ENCODE results near the gene BCOR. TPM values are rescaled to one million over a fixed set of nuclear protein-coding genes. Genes with fewer than 3 reads are reported as not detected.

Gene BCOR
- total and polyA plus RNA-seq, 2 of the 13 experiments (the other 11 are each of a cell fraction or from before 2014, with no cell fraction given) = 14.3 to 15.2 TPM

GRCh38 chrX:40105835-40106675 is 8.3 kb upstream of the BCOR start (continued):
- TF ChIP-seq EP300 (IDR thresholded peaks at IDR 0.05; ENCODE audit: low read depth in 2 of 2, low read length in 2 of 2) = no peak
- no peak for TF ChIP-seq EP300 (CRISPR knock-in tag; IDR thresholded peaks at IDR 0.05; ENCODE audit: borderline replicate concordance)
- no peak for TF ChIP-seq RFX5 (IDR thresholded peaks at IDR 0.05; ENCODE audit: low read depth, low read length)
- TF ChIP-seq, protein P1, sequence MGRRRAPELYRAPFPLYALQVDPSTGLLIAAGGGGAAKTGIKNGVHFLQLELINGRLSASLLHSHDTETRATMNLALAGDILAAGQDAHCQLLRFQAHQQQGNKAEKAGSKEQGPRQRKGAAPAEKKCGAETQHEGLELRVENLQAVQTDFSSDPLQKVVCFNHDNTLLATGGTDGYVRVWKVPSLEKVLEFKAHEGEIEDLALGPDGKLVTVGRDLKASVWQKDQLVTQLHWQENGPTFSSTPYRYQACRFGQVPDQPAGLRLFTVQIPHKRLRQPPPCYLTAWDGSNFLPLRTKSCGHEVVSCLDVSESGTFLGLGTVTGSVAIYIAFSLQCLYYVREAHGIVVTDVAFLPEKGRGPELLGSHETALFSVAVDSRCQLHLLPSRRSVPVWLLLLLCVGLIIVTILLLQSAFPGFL (CRISPR knock-in tag; IDR thresholded peaks at IDR 0.05) = no peak
- no peak for TF ChIP-seq KDM3A (CRISPR knock-in tag; IDR thresholded peaks at IDR 0.05; ENCODE audit: low read depth)
- TF ChIP-seq ATF6 (CRISPR knock-in tag; conservative IDR thresholded peaks at IDR 0.05) = no peak
- TF ChIP-seq, protein P2, sequence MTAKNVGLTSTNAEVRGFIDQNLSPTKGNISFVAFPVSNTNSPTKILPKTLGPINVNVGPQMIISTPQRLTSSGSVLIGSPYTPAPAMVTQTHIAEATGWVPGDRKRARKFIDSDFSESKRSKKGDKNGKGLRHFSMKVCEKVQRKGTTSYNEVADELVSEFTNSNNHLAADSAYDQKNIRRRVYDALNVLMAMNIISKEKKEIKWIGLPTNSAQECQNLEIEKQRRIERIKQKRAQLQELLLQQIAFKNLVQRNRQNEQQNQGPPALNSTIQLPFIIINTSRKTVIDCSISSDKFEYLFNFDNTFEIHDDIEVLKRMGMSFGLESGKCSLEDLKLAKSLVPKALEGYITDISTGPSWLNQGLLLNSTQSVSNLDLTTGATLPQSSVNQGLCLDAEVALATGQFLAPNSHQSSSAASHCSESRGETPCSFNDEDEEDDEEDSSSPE (CRISPR knock-in tag; IDR thresholded peaks at IDR 0.05) = no peak
- TF ChIP-seq ZNF562 (CRISPR knock-in tag; IDR thresholded peaks at IDR 0.05; ENCODE audit: borderline replicate concordance) = no peak
- peak; percentile 19; the same call in 1 of the 2 replicates for TF ChIP-seq ETV5 (CRISPR knock-in tag; IDR thresholded peaks at IDR 0.05; ENCODE audit: borderline replicate concordance)
- TF ChIP-seq SMARCE1 (IDR thresholded peaks at IDR 0.05; ENCODE audit: borderline replicate concordance) = no peak
- peak; percentile 14; the same call in 1 of the 2 replicates for TF ChIP-seq ZFX (CRISPR knock-in tag; IDR thresholded peaks at IDR 0.05; ENCODE audit: low read depth)
- no peak for TF ChIP-seq FOXA1 (IDR thresholded peaks at IDR 0.05)
- TF ChIP-seq FOXA1 (CRISPR knock-in tag; IDR thresholded peaks at IDR 0.05) = no peak
- no peak for TF ChIP-seq GLI4 (CRISPR knock-in tag; IDR thresholded peaks at IDR 0.05; ENCODE audit: borderline replicate concordance)
- no peak for TF ChIP-seq SMARCC2 (IDR thresholded peaks at IDR 0.05)
- 0 out of 2 replicates have a peak, but pooled peaks have one; percentile 20 for TF ChIP-seq MEIS2 (CRISPR knock-in tag; IDR thresholded peaks at IDR 0.05)
- no peak for TF ChIP-seq MXD1 (CRISPR knock-in tag; IDR thresholded peaks at IDR 0.05)
- no peak for TF ChIP-seq KAT7 (CRISPR knock-in tag; IDR thresholded peaks at IDR 0.05; ENCODE audit: borderline replicate concordance)
- TF ChIP-seq ARNT2 (CRISPR knock-in tag; IDR thresholded peaks at IDR 0.05; ENCODE audit: low read depth) = 0 out of 2 replicates have a peak, but pooled peaks have one; percentile 15
- TF ChIP-seq MED1 (CRISPR knock-in tag; IDR thresholded peaks at IDR 0.05) = 0 out of 2 replicates have a peak, but pooled peaks have one; percentile 14
- TF ChIP-seq ZNF883 (CRISPR knock-in tag; IDR thresholded peaks at IDR 0.05; ENCODE audit: not compliant biosample characterization) = no peak
- peak; percentile 42 for TF ChIP-seq YY1 (IDR thresholded peaks at IDR 0.05; ENCODE audit: insufficient read depth, insufficient replicate concordance, low read depth, low read length)
- TF ChIP-seq ZFP36L1 (CRISPR knock-in tag; IDR thresholded peaks at IDR 0.05) = no peak
- TF ChIP-seq ATF7-NPFF (CRISPR knock-in tag; IDR thresholded peaks at IDR 0.05; ENCODE audit: low read depth) = 0 out of 2 replicates have a peak, but pooled peaks have one; percentile 24
- TF ChIP-seq SRY (CRISPR knock-in tag; IDR thresholded peaks at IDR 0.05) = no peak
- no peak for TF ChIP-seq ZNF674 (CRISPR knock-in tag; IDR thresholded peaks at IDR 0.05; ENCODE audit: low read depth)
- peak; percentile 27 for TF ChIP-seq POLR2G (IDR thresholded peaks at IDR 0.05; ENCODE audit: low read depth, low read length)
